Superior temporal gyrus (tissue), 1 donor: ENCODE data around the gene PTH2.

Experiments
- DNase-seq: peaks from one replicate; pipeline ENCODE4 v3.0.0-alpha.2; 2016; ENCODE audit errors: extremely low spot score

Gene PTH2

DNA sequence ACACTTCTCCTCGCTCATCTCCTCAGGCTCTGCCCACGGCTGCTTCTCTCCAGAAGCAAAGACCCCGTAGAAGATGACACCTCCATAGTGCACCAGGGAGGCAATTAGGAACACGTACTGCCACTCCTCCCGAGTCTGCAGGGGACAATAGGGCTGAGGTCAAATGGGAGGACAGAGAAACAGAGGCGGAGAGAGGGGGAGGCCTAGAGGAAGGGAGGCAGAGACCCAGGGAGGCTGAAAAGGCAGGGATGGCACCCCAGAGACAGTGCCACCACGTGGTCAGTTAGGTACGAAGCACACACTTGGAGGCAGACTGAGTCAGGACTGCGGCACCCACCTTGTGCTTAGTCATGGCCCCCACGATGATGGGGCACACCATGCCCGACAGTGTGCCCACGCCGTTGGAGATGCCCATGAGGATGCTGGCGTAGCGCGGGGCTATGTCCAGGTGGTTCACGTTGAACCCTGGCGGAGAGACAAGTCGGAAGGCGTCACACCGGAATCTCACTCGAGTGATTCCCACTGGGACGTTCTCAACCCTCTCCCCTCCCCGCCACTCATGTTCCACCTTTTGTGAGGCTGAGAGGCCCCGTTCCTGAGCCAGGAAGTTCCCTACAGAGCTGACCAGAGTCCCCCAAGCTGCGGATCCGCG is 7.6 kb upstream of the PTH2 start:
- no peak for DNase-seq

DNA sequence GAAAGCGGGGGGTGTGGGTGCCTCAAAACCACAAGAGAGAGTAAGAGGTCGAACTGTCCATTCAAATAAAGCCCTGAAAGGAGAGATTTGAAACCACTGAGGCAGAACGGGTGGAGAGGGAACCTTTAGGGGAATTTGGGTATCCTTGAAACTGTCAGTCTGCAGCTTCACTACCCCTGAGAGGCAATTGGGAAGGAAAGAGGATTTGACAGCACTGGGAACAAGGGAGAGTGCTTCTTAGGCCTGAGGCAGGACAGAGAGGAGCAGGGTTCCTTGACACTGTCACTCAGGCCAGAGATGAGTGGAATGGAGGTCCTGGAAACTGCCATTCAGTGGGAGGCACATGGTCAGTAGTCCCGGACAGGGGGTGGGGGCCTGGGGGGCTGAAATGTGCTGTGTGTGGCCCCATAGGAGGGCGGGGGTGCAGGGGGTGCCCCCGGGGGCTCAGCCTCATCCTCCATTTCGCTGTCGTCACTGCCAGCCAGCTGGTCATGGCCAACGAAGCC is 7.0 kb upstream of the PTH2 start:
- DNase-seq: no peak

DNA sequence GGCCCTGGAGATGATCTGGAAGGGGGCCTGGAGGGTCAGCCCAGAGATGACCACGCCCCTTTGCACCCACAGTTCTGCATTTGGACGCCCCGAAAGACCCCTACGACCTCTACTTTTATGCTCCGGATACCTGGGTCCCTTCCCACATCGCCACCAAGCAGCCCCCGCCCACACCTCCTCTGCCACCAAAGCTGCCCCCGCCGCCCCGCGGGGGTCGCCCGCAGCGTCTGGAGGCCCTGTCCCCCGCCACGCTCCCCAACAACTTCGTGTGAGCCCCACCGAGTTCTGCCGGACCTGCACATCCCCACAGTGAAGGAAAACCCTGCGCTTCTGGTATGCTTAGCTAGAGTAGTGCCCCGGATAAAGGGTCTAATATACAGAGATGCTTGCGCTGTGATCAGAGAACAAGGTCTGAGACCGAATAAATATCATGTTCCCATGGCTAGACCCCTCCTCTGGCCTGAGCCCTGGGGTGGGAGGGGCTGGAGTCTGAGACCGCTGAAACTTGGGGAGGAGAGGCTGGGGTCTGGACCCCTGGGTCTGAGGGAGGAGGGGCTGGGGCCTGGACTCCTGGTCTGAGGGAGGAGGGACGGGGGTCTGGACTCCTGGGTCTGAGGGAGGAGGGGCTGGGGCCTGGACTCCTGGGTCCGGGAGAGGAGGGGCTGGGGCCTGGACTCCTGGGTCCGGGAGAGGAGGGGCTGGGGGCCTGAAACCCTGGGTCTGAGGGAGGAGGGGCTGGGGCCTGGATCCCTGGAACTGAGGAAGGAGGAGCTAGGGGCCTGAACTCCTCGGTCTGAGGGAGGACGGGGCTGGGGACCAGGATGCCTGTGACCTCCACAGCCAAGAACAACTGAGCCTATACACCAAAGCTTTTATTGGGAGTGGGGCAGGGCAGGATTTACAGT is 5.6 kb upstream of the PTH2 start:
- no peak for DNase-seq

DNA sequence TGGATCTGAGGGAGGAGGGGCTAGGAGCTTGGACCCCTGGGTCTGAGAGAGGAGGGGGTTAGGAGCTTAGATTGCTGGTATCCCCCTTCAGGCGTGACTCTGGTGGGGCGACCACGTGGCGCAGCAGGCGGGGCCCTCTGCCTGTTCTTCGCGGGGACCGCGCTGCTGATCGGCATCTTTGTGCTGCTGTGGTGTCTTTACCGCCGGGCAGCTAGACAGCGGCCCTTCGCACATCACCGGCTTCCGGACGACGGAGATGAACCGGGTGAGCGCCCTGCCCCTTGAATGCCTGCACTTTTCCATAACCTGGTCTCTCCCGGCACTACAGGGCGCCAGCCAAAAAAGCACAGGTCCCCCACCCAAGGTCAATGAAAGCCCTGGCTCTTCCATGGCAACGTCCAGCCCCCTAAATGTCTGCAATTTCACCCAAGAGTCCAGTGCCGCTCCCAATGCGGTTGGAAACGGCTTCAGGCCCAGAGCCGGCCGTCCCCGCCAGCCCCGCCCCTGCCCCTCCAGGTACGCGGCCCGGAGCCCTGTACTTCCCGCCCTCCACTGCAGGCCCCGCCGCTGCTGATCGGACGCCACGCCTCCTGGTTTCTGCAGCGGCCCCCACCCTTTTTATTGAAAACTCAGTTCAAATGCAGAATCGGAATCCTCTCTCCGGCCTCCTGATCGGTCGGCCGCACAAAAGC is 4.8 kb upstream of the PTH2 start:
- DNase-seq: no peak

DNA sequence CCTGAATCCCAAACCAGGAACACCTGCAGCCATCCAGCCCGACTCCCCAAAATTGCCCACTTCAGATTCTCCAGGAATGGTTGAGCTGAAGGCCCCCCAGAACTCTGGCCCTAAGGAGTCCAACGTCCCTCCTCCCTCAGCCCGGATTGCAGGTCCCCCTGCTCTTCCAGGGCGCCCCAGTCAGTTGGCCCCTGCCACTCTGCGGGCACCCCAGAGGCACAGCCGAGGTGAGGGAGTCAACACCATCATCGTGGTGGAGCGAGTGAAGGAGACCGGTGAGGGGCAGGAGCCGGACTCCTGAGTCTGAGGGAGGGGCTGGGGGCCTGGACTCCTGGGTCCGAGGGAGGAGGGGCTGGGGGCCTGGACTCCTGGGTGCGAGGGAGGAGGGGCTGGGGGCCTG is 4.1 kb upstream of the PTH2 start:
- no peak for DNase-seq

GRCh38 chr19:49425922-49426592 is 2.8 kb upstream of the PTH2 start:
- DNase-seq: no peak

DNA sequence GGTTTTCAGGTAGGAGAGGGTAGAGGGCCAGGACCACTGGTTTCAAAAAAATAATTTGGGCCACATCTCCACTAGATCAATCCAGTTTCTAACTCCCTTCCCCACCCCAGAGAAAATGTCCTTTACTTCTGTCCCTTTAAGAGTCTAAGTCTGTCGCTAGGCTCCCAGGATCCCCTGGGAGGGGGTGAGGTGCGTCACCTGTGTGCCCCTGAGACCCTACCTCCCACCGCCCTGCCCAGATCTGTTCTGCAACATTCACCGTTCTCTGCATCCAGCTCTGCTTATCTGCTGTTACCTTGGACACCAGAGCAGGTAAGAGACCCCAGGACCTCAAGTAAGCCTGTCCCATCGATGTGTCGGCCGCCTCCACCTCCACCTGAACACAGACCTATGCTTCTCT is 1.9 kb upstream of the PTH2 start, which contains the start of gene GFY:
Gene GFY (plus strand): TSS at position 211 of the 400 bp plus-strand sequence. CDS start 1,043 bp downstream, outside the sequence.
- no peak for DNase-seq

DNA sequence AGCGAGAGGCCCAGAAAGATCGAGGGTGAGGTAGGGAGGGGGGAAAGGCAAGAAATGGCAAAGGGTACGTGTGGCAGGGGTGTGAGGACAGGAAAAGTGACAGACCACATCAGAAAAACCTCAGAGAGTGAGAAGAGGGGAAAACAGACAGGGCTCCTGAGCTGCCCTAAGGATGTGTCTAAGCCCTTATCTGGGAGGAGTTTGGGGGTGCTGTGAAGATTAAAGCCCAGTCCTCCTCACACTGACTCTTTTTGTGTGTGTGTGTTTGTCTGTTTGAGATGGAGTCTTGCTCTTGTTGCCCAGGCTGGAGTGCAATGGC is 703 bp upstream of the PTH2 start:
- DNase-seq: no peak

DNA sequence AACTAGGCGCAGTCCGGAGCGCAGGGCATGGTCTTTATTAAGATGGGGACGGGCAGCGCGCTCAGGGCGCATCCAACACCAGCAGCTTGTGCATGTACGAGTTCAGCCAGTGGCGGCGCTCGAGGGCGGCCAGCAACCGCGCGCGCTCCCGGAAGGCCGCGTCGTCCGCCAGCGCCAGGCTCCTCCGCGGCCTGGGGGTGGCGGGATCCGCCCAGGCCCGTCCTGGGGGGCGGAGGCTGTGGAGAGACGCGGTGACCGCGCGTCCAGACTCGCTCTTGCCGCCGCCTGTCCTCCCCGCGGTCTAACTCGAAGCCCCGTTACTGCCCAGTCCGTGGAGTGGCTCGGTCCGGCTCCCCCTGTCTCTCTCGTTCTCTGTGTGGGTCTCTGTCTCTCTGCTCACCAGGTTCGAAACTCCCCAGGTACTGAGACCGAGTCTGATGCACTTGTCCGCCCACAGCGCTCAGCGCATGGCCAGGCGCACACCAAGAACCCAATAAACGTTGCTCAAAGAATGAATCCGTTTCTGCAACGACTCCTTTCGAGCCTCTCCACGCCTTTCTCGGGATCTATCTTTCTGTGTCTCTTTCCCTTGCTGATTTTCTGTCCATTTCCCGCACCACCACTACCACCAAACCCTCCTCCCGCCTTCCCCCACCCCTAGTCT is 702 bp downstream of the PTH2 start:
- DNase-seq: no peak

DNA sequence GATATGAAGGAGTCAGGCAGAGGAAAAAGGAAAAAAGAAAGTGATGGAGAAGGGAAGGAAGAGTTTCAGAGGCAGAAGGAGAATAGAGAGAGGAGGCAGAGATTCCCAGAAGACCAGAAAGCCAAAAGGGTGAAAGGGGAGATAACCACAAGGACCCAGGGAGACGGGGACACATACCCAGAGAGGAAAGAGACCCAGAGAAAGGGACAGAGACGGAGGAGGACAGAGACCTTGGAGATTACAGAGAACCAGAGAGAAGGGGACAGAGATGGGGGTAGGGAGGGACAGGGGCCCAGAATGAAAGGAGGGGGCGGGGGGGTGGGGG is 1.4 kb downstream of the PTH2 start:
- no peak for DNase-seq

- DNase-seq: no peak
Observed at GRCh38 chr19:49421039-49421877, 2.0 kb downstream of the PTH2 start.

DNA sequence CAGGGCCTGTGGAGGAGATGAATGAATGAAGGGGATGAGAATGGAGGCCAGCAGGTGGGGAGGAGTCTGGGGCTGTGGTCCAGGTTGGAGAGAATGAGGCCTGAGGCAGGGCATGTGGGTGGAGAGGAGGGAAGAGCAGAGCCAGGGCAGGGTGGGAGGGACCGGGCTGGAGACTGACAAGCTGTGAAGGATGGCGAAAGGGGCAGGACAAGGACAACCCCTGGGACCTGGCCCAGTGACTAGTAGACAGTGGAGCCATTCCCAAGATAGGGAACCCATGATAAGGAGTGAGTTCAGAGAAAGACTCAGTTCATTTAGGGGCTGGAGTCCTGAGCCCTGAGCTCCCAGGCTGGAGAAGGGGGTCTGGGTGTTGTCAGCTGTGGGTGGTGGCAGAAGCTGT is 3.0 kb downstream of the PTH2 start:
- DNase-seq: no peak

DNA sequence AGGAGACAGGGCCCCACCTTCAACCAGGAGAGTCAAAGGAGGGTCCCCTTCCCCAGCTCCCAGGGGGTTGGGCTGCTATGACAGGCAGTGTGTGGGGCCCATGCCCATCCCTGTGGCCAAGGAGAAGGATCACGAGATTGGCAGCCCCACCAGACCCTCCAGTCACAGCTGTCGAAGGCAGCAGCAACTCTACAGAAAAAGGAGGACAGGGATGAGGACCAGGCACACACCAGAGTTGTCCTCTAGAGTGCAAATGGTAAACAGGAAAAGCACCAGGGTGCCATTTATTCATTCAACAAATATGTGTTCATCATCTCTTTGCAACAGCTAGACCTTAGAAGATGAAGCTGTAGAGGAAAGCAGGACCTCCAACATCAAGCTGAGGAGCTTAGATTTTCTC is 4.1 kb downstream of the PTH2 start:
- DNase-seq: no peak

- DNase-seq: no peak
Observed at GRCh38 chr19:49418511-49418910, 4.7 kb downstream of the PTH2 start.

DNA sequence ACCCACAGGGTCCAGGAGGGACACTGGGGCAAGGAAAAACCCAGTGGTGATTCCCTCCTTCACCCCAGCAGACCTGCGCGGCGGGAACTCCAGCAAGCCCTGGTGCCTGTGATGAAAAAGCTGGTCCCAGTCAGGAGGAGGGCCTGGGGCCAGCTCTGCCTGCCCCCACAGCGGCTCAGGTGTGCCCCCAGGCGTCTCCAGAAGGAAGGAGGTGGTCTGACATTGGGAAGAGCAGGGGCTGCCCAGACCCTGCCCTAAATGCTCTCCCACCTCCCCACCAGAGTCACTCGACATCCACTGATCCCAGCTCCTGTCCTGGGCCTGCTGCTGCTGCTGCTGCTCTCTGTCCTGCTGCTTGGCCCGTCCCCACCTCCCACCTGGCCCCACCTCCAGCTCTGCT is 6.2 kb downstream of the PTH2 start:
- DNase-seq: no peak

- DNase-seq: no peak
Observed at GRCh38 chr19:49415810-49416200, 7.4 kb downstream of the PTH2 start.

DNA sequence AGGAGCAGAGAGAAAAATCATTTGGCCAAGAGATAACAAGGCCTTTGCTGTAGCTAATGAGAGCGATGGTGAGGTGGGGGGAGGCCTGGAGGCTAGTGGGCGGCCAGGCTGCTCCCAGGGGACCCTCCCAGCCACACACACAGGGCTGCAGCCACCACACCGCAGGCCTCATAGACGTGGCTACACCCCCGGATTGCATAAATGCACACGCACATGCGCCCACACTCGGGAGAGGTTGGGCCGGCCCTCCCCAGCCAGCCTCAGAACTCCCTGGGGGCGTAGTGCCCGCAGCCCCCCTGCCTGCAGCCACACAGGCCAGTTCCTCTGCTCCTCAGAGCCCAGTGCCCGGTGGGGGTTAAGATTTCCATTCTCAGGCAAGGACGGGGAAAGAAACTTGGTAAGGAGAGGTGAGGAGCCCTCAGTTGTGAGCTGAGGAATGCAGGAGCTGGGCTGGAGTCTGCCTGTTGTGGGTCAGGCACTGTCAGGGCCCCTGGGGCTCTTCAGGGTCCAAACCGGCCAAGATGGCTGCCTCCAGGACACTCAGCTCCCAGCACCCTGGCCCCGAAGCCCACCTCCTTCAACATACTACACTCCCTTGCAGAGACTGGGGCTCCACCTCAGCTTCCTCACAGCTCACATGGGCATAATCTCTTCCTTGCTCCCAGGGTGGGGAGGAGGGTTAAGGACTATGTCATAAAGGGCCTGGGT is 8.0 kb downstream of the PTH2 start:
- no peak for DNase-seq

- no peak for DNase-seq
Observed at GRCh38 chr19:49414256-49414655, 9.0 kb downstream of the PTH2 start.

GRCh38 chr19:49413348-49413747 is 9.9 kb downstream of the PTH2 start:
- no peak for DNase-seq

DNA sequence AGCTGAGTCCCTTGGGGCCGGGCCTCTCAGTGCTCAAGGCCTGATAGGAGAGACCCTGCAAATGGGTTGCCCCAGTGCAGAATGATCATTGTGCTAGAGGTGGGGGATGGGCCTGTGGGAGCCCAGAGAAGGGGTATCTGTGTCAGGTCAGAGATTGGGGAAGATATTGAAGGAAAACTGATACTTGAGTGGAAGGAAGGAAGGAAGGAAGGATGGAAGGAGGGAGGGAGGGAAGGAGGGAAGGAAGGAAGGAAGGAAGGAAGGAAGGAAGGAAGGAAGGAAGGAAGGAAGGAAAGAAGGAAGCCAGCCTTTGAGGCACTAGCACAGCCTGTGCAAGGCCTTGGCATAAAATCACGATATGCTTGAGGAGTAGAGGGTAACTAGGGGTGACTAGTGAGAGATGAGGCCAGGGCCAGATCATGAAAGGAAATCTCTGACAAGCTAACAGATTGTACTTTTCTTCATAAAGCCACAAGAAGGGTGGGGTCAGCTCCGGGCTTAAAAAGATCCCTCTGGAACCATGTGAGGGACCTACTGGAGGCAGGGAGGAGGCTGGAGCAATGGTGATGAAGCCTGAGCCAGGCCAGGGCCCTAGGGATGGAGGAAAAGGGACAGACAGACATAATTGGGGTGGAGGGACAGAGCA is 11.4 kb downstream of the PTH2 start:
- no peak for DNase-seq
